Muscle layer of colon (tissue), 2 donors: ENCODE results near the gene CPOX.

Source experiments
- H3K27ac ChIP-seq: one replicate; pipeline ENCODE4 v1.7.0; 2013; ENCODE audit warnings: low read depth, mild to moderate bottlenecking, low read length, moderate library complexity
- H3K27me3 ChIP-seq, 2 donors: one replicate each; pipeline ENCODE4 v1.7.0; 2013; ENCODE audit warnings: low read length in 2 of 2, mild to moderate bottlenecking in 2 of 2; ENCODE audit not compliant: insufficient read depth in 2 of 2, control insufficient read depth in 1 of 2
- H3K36me3 ChIP-seq: one replicate; pipeline ENCODE4 v1.7.0; 2013; ENCODE audit warnings: mild to moderate bottlenecking, low read length; ENCODE audit not compliant: insufficient read depth
- H3K4me1 ChIP-seq: one replicate; pipeline ENCODE4 v1.7.0; 2013; ENCODE audit warnings: mild to moderate bottlenecking, low read length; ENCODE audit not compliant: insufficient read depth
- H3K4me3 ChIP-seq, 2 donors: one replicate each; pipeline ENCODE4 v1.7.0; 2013; ENCODE audit warnings: low read length in 2 of 2, low read depth in 1 of 2, mild to moderate bottlenecking in 1 of 2, moderate library complexity in 1 of 2
- H3K9ac ChIP-seq: one replicate; pipeline ENCODE4 v1.7.0; 2013; ENCODE audit warnings: low read length
- H3K9me3 ChIP-seq: one replicate; pipeline ENCODE4 v1.7.0; 2013; ENCODE audit warnings: mild to moderate bottlenecking, low read length
- donor health status: abdominal sarcoma.
- donor health status: Adenocarcinoma of cecum.

The CPOX gene

GRCh38 chr3:98531622-98532274 is 61.7 kb downstream of the CPOX start, which contains the start of gene GPR15:
Gene GPR15 (plus strand): TSS chr3:98531978. CDS start chr3:98532034, 56 bp downstream.
- H3K27me3 ChIP-seq, result no peaks in the 10 kb centered on the region
- H3K4me3 ChIP-seq, result no peak within 1 kb of the TSS
- H3K27ac ChIP-seq, result no peak within 1 kb of the TSS
- H3K4me1 ChIP-seq, result no peaks in the 10 kb centered on the region
- no peaks in the 10 kb centered on the region for H3K36me3 ChIP-seq
- no peak within 1 kb of the TSS for H3K9ac ChIP-seq
- H3K9me3 ChIP-seq, result no peaks in the 10 kb centered on the region

GRCh38 chr3:98530676-98531075 is 62.7 kb downstream of the CPOX start:
- Histone ChIP-seq H3K27ac (no peak overlapping the region), H3K9me3 (no peaks in the 10 kb centered on the region), H3K4me1 (no peaks in the 10 kb centered on the region), H3K27me3 (no peaks in the 10 kb centered on the region), H3K9ac (no peak overlapping the region), H3K36me3 (no peaks in the 10 kb centered on the region), H3K4me3 (no peak overlapping the region)

GRCh38 chr3:98529856-98530459 is 63.5 kb downstream of the CPOX start:
- Histone ChIP-seq H3K27ac (no peak overlapping the region), H3K9ac (no peak overlapping the region), H3K4me3 (no peak overlapping the region), H3K36me3 (no peaks in the 10 kb centered on the region), H3K27me3 (no peaks in the 10 kb centered on the region), H3K9me3 (no peaks in the 10 kb centered on the region), H3K4me1 (no peaks in the 10 kb centered on the region)
